Measurements from ENCODE around the gene NDUFV3. TPM values are rescaled to one million over a fixed set of nuclear protein-coding genes. Genes with fewer than 3 reads are reported as not detected.
A peak's percentile ranks its signal among the peaks of the same experiment; 100 is the strongest.

Gene NDUFV3
- total and polyA plus RNA-seq, 2 of the 13 experiments (the other 11 are each of a cell fraction or from before 2014, with no cell fraction given): 14.2 to 29.6 TPM

- TF ChIP-seq HNRNPLL (IDR thresholded peaks at IDR 0.05; ENCODE audit: low read depth, low read length, poor library complexity, severe bottlenecking) (peak; percentile 72), CHCHD3 (CRISPR knock-in tag; IDR thresholded peaks at IDR 0.05) (no peak), ZNF577 (CRISPR knock-in tag; IDR thresholded peaks at IDR 0.05; ENCODE audit: borderline replicate concordance, low read depth) (no peak), ZNF224 (CRISPR knock-in tag; IDR thresholded peaks at IDR 0.05) (0 out of 2 replicates have a peak, but pooled peaks have one; percentile 7), ZNF503 (CRISPR knock-in tag; IDR thresholded peaks at IDR 0.05) (peak; percentile 18; the same call in 1 of the 2 replicates), NBN (conservative IDR thresholded peaks at IDR 0.05) (no peak), TAF15 (IDR thresholded peaks at IDR 0.05; ENCODE audit: low read depth, low read length, poor library complexity, severe bottlenecking) (peak; percentile 38), ZNF792 (CRISPR knock-in tag; IDR thresholded peaks at IDR 0.05) (no peak), EZH2 (conservative IDR thresholded peaks at IDR 0.05; ENCODE audit: low read depth, low read length) (no peak), ZNF691 (CRISPR knock-in tag; IDR thresholded peaks at IDR 0.05; ENCODE audit: borderline replicate concordance, low read depth) (peak; percentile 44; the same call in 1 of the 2 replicates), RBM39 (IDR thresholded peaks at IDR 0.05; ENCODE audit: low read depth, low read length, poor library complexity, severe bottlenecking) (peak; percentile 98), RBAK (CRISPR knock-in tag; IDR thresholded peaks at IDR 0.05) (no peak), FLYWCH1 (CRISPR knock-in tag; IDR thresholded peaks at IDR 0.05) (no peak), HMG20A (CRISPR knock-in tag; IDR thresholded peaks at IDR 0.05; ENCODE audit: borderline replicate concordance) (no peak), ZFP41 (CRISPR knock-in tag; IDR thresholded peaks at IDR 0.05; ENCODE audit: borderline replicate concordance) (no peak), KIAA2018 (CRISPR knock-in tag; IDR thresholded peaks at IDR 0.05; ENCODE audit: borderline replicate concordance) (peak; percentile 92; the same call in 1 of the 2 replicates)
Observed at GRCh38 chr21:42878993-42879787, 13.9 kb upstream of the NDUFV3 start, which contains the start of gene WDR4 (continued).
